OCI-LY7 (cell line): ENCODE results near the gene TMEM239. TPM values are rescaled to one million over a fixed set of nuclear protein-coding genes. Genes with fewer than 3 reads are reported as not detected.

Source experiments
- BruUV-seq: library from RNA; stranded (reverse); fragments of 400-500 nt; replicated peaks from 2 replicates; lab custom pipeline; 2021; lab: Mats Ljungman, UMichigan
- CTCF ChIA-PET: fragments of 300-600 bp; sonication (Branson Sonifier 250); formaldehyde crosslinking; loops from one replicate; lab custom pipeline; 2022; ENCODE audit warnings: antibody characterized with exemption; ENCODE audit not compliant: unreplicated experiment; lab: Charles Lee
- POLR2A ChIA-PET: fragments of 300-600 bp; sonication (Branson Sonifier 250); formaldehyde crosslinking; loops from one replicate; lab custom pipeline; 2022; ENCODE audit warnings: antibody characterized with exemption; lab: Charles Lee
- DNase-seq: peaks from one replicate; pipeline ENCODE4 v3.0.0-alpha.2; 2015; ENCODE audit warnings: low spot score
- H2AFZ ChIP-seq: fragments of 200-600 bp; sonication (generic), shearing (Covaris generic); 2 replicates; pipeline ENCODE4 v1.6.1; 2014; ENCODE audit warnings: mild to moderate bottlenecking, antibody characterized with exemption, low read length, moderate library complexity
- H3K27ac ChIP-seq: fragments of 200-600 bp; sonication (generic); 2 replicates; pipeline ENCODE4 v1.5.1; 2014; ENCODE audit warnings: mixed run types, low read depth, mild to moderate bottlenecking, moderate library complexity, low read length, inconsistent platforms; ENCODE audit not compliant: poor library complexity, severe bottlenecking
- H3K36me3 ChIP-seq: fragments of 200-600 bp; sonication (generic); 2 replicates; pipeline ENCODE4 v1.6.1; 2014; ENCODE audit warnings: mild to moderate bottlenecking, antibody characterized with exemption, low read length, moderate library complexity, mixed read lengths; ENCODE audit not compliant: insufficient read depth
- H3K4me1 ChIP-seq: fragments of 200-600 bp; sonication (generic); 2 replicates; pipeline ENCODE4 v1.5.1; 2014; ENCODE audit warnings: mild to moderate bottlenecking, low read length; ENCODE audit not compliant: insufficient read depth, poor library complexity, severe bottlenecking
- H3K4me2 ChIP-seq: fragments of 200-600 bp; sonication (generic); 2 replicates; pipeline ENCODE4 v1.6.1; 2014; ENCODE audit warnings: mild to moderate bottlenecking, low read length
- H3K4me3 ChIP-seq: fragments of 200-600 bp; sonication (generic); 2 replicates; pipeline ENCODE4 v1.5.1; 2014; ENCODE audit warnings: mild to moderate bottlenecking, low read depth, low read length; ENCODE audit not compliant: poor library complexity, severe bottlenecking
- H3K79me2 ChIP-seq: fragments of 200-600 bp; sonication (generic); 2 replicates; pipeline ENCODE4 v1.6.1; 2016; ENCODE audit warnings: low read depth, mild to moderate bottlenecking, low read length, moderate library complexity, mixed read lengths; ENCODE audit not compliant: insufficient read depth
- H3K9me2 ChIP-seq: fragments of 200-600 bp; sonication (generic); 2 replicates; pipeline ENCODE4 v1.6.1; 2016; ENCODE audit warnings: mild to moderate bottlenecking, low read length, mixed read lengths; ENCODE audit not compliant: insufficient read depth
- H3K9me3 ChIP-seq: fragments of 200-600 bp; sonication (generic); 2 replicates; pipeline ENCODE4 v1.6.1; 2014; ENCODE audit warnings: mild to moderate bottlenecking, mixed run types, low read length, mixed read lengths
- H4K20me1 ChIP-seq: fragments of 200-600 bp; sonication (generic); 2 replicates; pipeline ENCODE4 v1.6.1; 2014; ENCODE audit warnings: mild to moderate bottlenecking, antibody characterized with exemption, low read length, moderate library complexity, mixed read lengths; ENCODE audit not compliant: insufficient read depth
- CTCF ChIP-seq: fragments of 200-600 bp; sonication (generic); conservative IDR thresholded peaks from 2 replicates; pipeline ENCODE4 v1.5.1; 2014; ENCODE audit warnings: mild to moderate bottlenecking, antibody characterized with exemption, low read length, moderate library complexity, mixed read lengths
- EZH2phosphoT487 ChIP-seq: fragments of 200-600 bp; sonication (generic); IDR thresholded peaks from 2 replicates; pipeline ENCODE4 v1.6.1; 2018; ENCODE audit warnings: low read depth, borderline replicate concordance, mild to moderate bottlenecking, mixed run types, antibody characterized with exemption, low read length, moderate library complexity, mixed read lengths
- intact Hi-C: fragments of 100-400 bp; cut with micrococcal nuclease; formaldehyde crosslinking; loops from one replicate; pipeline ENCODE4 v1.10.0; 2022; ENCODE audit not compliant: unreplicated experiment
- total RNA-seq, 2 experiments: library from RNA; depleted of rRNA in 1 of 2; stranded (reverse); fragments of >200 nt in 1 of 2; shearing (Covaris generic) in 1 of 2; gene quantifications; 2 replicates each; pipeline ENCODE4 v1.2.3, GENCODE V29; 2014 to 2022

The TMEM239 gene
- total RNA-seq, 2 experiments from 2014 or later: not detected

- Histone ChIP-seq H3K4me3 (no peak overlapping the region), H3K4me2 (no peak overlapping the region), H3K36me3 (no peaks in the 10 kb centered on the region), H3K4me1 (no peaks in the 10 kb centered on the region), H4K20me1 (no peaks in the 10 kb centered on the region; the same call in 1 of the 2 replicates), H2AFZ (no peak overlapping the region), H3K9me2 (no peaks in the 10 kb centered on the region), H3K79me2 (no peaks in the 10 kb centered on the region), H3K9me3 (no peaks in the 10 kb centered on the region), H3K27ac (no peak overlapping the region)
- no peak for DNase-seq
- BruUV-seq: no TSS peak
- no peak for TF ChIP-seq EZH2phosphoT487
- TF ChIP-seq CTCF: no peak
- intact Hi-C loops: no loop called here
- CTCF ChIA-PET: no interaction called here
- POLR2A ChIA-PET: interaction anchor here (1.4 kb wide), 1 partner anchor 9 kb away, joined by 5 read pairs; no protein-coding TSS in a partner anchor
Observed at GRCh38 chr20:2799688-2800520, 16.3 kb upstream of the TMEM239 start.

- no TSS peak for BruUV-seq
- POLR2A ChIA-PET: interaction anchor here (0.5 kb wide), 1 partner anchor 16 kb away, joined by 3 read pairs; no protein-coding TSS in a partner anchor
- intact Hi-C loops: no loop called here
- no peak for DNase-seq
- H3K9me2 ChIP-seq: no peaks in the 10 kb centered on the region
- no peaks in the 10 kb centered on the region for H3K4me1 ChIP-seq
- CTCF ChIA-PET: no interaction called here
- no peak for TF ChIP-seq EZH2phosphoT487
- no peak for TF ChIP-seq CTCF
- H3K27ac ChIP-seq: no peak within 1 kb of the TSS
- no peaks in the 10 kb centered on the region; the same call in 1 of the 2 replicates for H4K20me1 ChIP-seq
- H3K79me2 ChIP-seq: no peaks in the 10 kb centered on the region
- H3K4me2 ChIP-seq: no peak within 1 kb of the TSS
- no peaks in the 10 kb centered on the region for H3K9me3 ChIP-seq
- no peaks in the 10 kb centered on the region for H3K36me3 ChIP-seq
- no peak within 1 kb of the TSS for H2AFZ ChIP-seq
- no peak within 1 kb of the TSS for H3K4me3 ChIP-seq
Observed at GRCh38 chr20:2800521-2801285, 15.5 kb upstream of the TMEM239 start, which contains the start of gene CPXM1. Gene CPXM1, minus strand, starts transcription at chr20:2800627. Its CDS starts 55 bp downstream, at chr20:2800572.
